HCT116 (cell line): ENCODE measurements around the gene SLC39A5. TPM values are rescaled to one million over a fixed set of nuclear protein-coding genes. Genes with fewer than 3 reads are reported as not detected.

Experiments
- ATAC-seq: fragments of 200-7000 bp; cut with Tn5 transposase; 2 replicates; pipeline ENCODE4 v1.9.1; 2020; ENCODE audit warnings: mild to moderate bottlenecking, moderate library complexity
- BruUV-seq: library from RNA; stranded (reverse); fragments of 400-500 nt; replicated peaks from 2 replicates; lab custom pipeline; 2021; lab: Mats Ljungman, UMichigan
- CTCF ChIA-PET: fragments of 300-600 bp; sonication (Branson Sonifier 250); formaldehyde crosslinking; loops from one replicate; lab custom pipeline; 2021; ENCODE audit warnings: antibody characterized with exemption; lab: Charles Lee
- POLR2A ChIA-PET: fragments of 300-600, 350-600 bp; sonication (Branson Sonifier 250); formaldehyde crosslinking; loops from one replicate; lab custom pipeline; 2021; ENCODE audit warnings: antibody characterized with exemption; lab: Charles Lee
- RAD21 ChIA-PET, 2 experiments: fragments of 300-600 bp; sonication (Branson Sonifier 250); formaldehyde crosslinking; loops; one replicate each; lab custom pipeline; 2023; ENCODE audit warnings: low total read pairs in 2 of 2; ENCODE audit not compliant: uncharacterized antibody in 2 of 2, unreplicated experiment in 2 of 2, low non-redundant PET in 1 of 2; lab: Charles Lee
- DNase-seq: peaks from one replicate; pipeline ENCODE4 v3.0.0-alpha.2; 2010; ENCODE audit warnings: low read depth, low spot score
- H2AFZ ChIP-seq: fragments of 200-600 bp; shearing (Covaris generic), sonication (generic); 2 replicates; pipeline ENCODE4 v1.6.1; 2017; ENCODE audit warnings: low read depth, mixed run types, mixed read lengths, antibody characterized with exemption, low read length; ENCODE audit not compliant: poor library complexity, severe bottlenecking
- H3K27ac ChIP-seq: 2 replicates; pipeline ENCODE4 v1.5.1; 2012; ENCODE audit warnings: low read depth, low read length
- H3K27me3 ChIP-seq: fragments of 200-600 bp; sonication (generic); 2 replicates; pipeline ENCODE4 v1.6.1; 2016; ENCODE audit warnings: mixed run types, low read length, mixed read lengths; ENCODE audit not compliant: insufficient read depth
- H3K36me3 ChIP-seq, 2 experiments: fragments of 200-500 bp in 1 of 2; fragments of 200-600 bp in 1 of 2; sonication (Bioruptor generic) in 1 of 2; sonication (generic) in 1 of 2; 2 replicates each; pipeline versions ENCODE4 v1.5.1 to v1.6.1; 2014 to 2016; ENCODE audit warnings: low read length in 2 of 2, inconsistent platforms in 1 of 2, mixed read lengths in 1 of 2, mixed run types in 1 of 2; ENCODE audit not compliant: insufficient read depth in 2 of 2, control insufficient read depth in 1 of 2
- H3K4me1 ChIP-seq, 2 experiments: fragments of 200-600 bp in 1 of 2; sonication (generic) in 1 of 2; 2 replicates each; pipeline versions ENCODE4 v1.5.1 to v1.6.1; 2012 to 2017; ENCODE audit warnings: low read length in 2 of 2, inconsistent platforms in 1 of 2, mild to moderate bottlenecking in 1 of 2, mixed read lengths in 1 of 2, mixed run types in 1 of 2, moderate library complexity in 1 of 2; ENCODE audit not compliant: insufficient read depth in 2 of 2, control insufficient read depth in 1 of 2
- H3K4me2 ChIP-seq: fragments of 200-600 bp; sonication (generic); 2 replicates; pipeline ENCODE4 v1.6.1; 2017; ENCODE audit warnings: mixed run types, low read length, mixed read lengths
- H3K4me3 ChIP-seq, 2 experiments: fragments of 200-600 bp in 1 of 2; sonication (generic) in 1 of 2; replicated peaks in 1 of 2; 2 replicates each; pipeline ENCODE4 v1.5.1; 2011 to 2016; ENCODE audit warnings: low read length in 2 of 2, control low read depth in 1 of 2, low read depth in 1 of 2, mild to moderate bottlenecking in 1 of 2, mixed read lengths in 1 of 2, mixed run types in 1 of 2
- H3K79me2 ChIP-seq: fragments of 200-600 bp; sonication (generic); 2 replicates; pipeline ENCODE4 v1.6.1; 2017; ENCODE audit warnings: mild to moderate bottlenecking, mixed run types, low read length, moderate library complexity, mixed read lengths; ENCODE audit not compliant: insufficient read depth
- H3K9ac ChIP-seq: fragments of 200-600 bp; sonication (generic); 2 replicates; pipeline ENCODE4 v1.6.1; 2016; ENCODE audit warnings: low read length, mixed read lengths
- H3K9me2 ChIP-seq: fragments of 200-600 bp; sonication (generic), shearing (Covaris generic); 2 replicates; pipeline ENCODE4 v1.6.1; 2017; ENCODE audit warnings: mixed run types, mild to moderate bottlenecking, moderate library complexity; ENCODE audit not compliant: insufficient read depth
- H3K9me3 ChIP-seq, 2 experiments: fragments of 200-500 bp in 1 of 2; fragments of 200-600 bp in 1 of 2; sonication (Bioruptor generic) in 1 of 2; sonication (generic) in 1 of 2; 2 replicates each; pipeline ENCODE4 v1.6.1; 2014 to 2017; ENCODE audit warnings: low read length in 2 of 2, mixed read lengths in 2 of 2, inconsistent platforms in 1 of 2, low read depth in 1 of 2, mild to moderate bottlenecking in 1 of 2, mixed run types in 1 of 2, moderate library complexity in 1 of 2; ENCODE audit not compliant: control insufficient read depth in 1 of 2, insufficient read depth in 1 of 2
- H4K20me1 ChIP-seq: fragments of 200-600 bp; sonication (generic), shearing (Covaris generic); 2 replicates; pipeline ENCODE4 v1.6.1; 2017; ENCODE audit warnings: mixed run types, mild to moderate bottlenecking, moderate library complexity; ENCODE audit not compliant: insufficient read depth
- EZH2phosphoT487 ChIP-seq: fragments of 200-600 bp; IDR thresholded peaks from 2 replicates; pipeline ENCODE4 v1.6.1; 2018; ENCODE audit warnings: antibody characterized with exemption, borderline replicate concordance
- FOSL1 ChIP-seq: IDR thresholded peaks from 2 replicates; pipeline ENCODE4 v1.6.1; 2012; ENCODE audit warnings: low read depth
- JUND ChIP-seq: IDR thresholded peaks from 2 replicates; pipeline ENCODE4 v1.6.1; 2012
- POLR2A ChIP-seq: IDR thresholded peaks from 2 replicates; pipeline ENCODE4 v1.7.0; 2011; ENCODE audit warnings: borderline replicate concordance; ENCODE audit not compliant: insufficient read depth, insufficient read length; ENCODE audit errors: extremely low read depth
- POLR2AphosphoS5 ChIP-seq: IDR thresholded peaks from 2 replicates; pipeline ENCODE4 v1.6.1; 2011; ENCODE audit warnings: mild to moderate bottlenecking, low read depth, low read length, moderate library complexity
- TCF7L2 ChIP-seq: IDR thresholded peaks from 2 replicates; pipeline ENCODE4 v1.7.0; 2011; ENCODE audit warnings: borderline replicate concordance, inconsistent platforms; ENCODE audit not compliant: insufficient read depth, insufficient read length; ENCODE audit errors: extremely low read depth
- intact Hi-C: fragments of 100-400 bp; cut with micrococcal nuclease; formaldehyde crosslinking; loops from 2 replicates; pipeline ENCODE4 v1.10.0; 2022
- total RNA-seq: library from RNA; stranded (reverse); gene quantifications from one replicate; pipeline ENCODE4 v1.2.1, GENCODE V29; 2021; ENCODE audit not compliant: unreplicated experiment
- TF ChIP-seq, protein P1 (sequence below): IDR thresholded peaks from 2 replicates; pipeline ENCODE4 v1.6.1; 2012; ENCODE audit warnings: low read depth
- TF ChIP-seq, protein P2 (sequence below), 3 experiments: fragments of 200-600 bp in 1 of 3; sonication (generic) in 1 of 3; IDR thresholded peaks in 2 of 3; conservative IDR thresholded peaks in 1 of 3; 2 replicates each; pipeline ENCODE4 v1.5.1; 2012 to 2017; ENCODE audit warnings: low read depth in 2 of 3, low read length in 2 of 3, antibody characterized with exemption in 1 of 3, borderline replicate concordance in 1 of 3, control low read depth in 1 of 3, mild to moderate bottlenecking in 1 of 3, mixed read lengths in 1 of 3, mixed run types in 1 of 3, moderate library complexity in 1 of 3; ENCODE audit not compliant: insufficient read depth in 1 of 3

SLC39A5 gene
- total RNA-seq, 1 experiment from 2014 or later: 0.66 TPM

DNA sequence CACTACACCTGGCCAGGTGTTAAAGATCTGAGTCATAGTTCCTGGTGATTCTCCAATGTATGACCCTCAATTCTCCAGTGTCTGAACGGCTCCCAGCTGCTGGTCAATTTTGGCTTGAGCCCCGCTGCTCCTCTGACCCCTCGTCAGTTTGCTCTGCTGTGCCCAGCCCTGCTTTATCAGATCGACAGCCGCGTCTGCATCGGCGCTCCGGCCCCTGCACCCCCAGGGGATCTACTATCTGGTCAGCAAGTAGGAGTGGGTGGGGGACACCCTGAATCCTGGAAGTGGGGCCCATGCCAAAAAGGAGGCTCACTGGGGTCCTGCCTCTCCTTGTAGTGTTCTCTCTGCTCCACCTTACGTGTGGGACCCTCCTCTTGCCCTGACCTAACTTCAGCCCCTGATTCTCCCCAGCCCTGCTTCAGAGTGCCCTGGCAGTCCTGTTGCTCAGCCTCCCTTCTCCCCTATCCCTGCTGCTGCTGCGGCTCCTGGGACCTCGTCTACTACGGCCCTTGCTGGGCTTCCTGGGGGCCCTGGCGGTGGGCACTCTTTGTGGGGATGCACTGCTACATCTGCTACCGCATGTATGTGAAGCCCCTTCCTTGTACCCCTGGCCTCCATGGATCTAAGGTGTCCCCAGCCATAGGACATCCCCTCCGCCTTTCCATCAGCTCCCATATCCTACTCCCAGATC, 5.0 kb downstream of the SLC39A5 start:
- Histone ChIP-seq H3K4me1 (peaks cover 0 to 6% of the 10 kb centered on the region in 2 experiments; a peak in 1 of 4 replicates), H3K27me3 (no peaks in the 10 kb centered on the region), H3K79me2 (no peaks in the 10 kb centered on the region), H3K36me3 (peaks cover 0 to 3% of the 10 kb centered on the region in 2 experiments; a peak in 2 of 4 replicates), H3K27ac (no peak overlapping the region), H4K20me1 (no peaks in the 10 kb centered on the region), H3K9me2 (no peaks in the 10 kb centered on the region), H3K9me3 (no peaks in the 10 kb centered on the region), H3K4me3 (no peak overlapping the region), H3K9ac (no peak overlapping the region), H2AFZ (no peak overlapping the region), H3K4me2 (no peak overlapping the region)
- DNase-seq (no peak), ATAC-seq (no peak)
- ChIA-PET RAD21 (no interaction called here), CTCF (no interaction called here), POLR2A (no interaction called here)
- intact Hi-C loops: no loop called here
- no TSS peak for BruUV-seq
- no peak for TF ChIP-seq EZH2phosphoT487
- TF ChIP-seq, protein P1, sequence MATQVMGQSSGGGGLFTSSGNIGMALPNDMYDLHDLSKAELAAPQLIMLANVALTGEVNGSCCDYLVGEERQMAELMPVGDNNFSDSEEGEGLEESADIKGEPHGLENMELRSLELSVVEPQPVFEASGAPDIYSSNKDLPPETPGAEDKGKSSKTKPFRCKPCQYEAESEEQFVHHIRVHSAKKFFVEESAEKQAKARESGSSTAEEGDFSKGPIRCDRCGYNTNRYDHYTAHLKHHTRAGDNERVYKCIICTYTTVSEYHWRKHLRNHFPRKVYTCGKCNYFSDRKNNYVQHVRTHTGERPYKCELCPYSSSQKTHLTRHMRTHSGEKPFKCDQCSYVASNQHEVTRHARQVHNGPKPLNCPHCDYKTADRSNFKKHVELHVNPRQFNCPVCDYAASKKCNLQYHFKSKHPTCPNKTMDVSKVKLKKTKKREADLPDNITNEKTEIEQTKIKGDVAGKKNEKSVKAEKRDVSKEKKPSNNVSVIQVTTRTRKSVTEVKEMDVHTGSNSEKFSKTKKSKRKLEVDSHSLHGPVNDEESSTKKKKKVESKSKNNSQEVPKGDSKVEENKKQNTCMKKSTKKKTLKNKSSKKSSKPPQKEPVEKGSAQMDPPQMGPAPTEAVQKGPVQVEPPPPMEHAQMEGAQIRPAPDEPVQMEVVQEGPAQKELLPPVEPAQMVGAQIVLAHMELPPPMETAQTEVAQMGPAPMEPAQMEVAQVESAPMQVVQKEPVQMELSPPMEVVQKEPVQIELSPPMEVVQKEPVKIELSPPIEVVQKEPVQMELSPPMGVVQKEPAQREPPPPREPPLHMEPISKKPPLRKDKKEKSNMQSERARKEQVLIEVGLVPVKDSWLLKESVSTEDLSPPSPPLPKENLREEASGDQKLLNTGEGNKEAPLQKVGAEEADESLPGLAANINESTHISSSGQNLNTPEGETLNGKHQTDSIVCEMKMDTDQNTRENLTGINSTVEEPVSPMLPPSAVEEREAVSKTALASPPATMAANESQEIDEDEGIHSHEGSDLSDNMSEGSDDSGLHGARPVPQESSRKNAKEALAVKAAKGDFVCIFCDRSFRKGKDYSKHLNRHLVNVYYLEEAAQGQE: no peak
- no peak for TF ChIP-seq TCF7L2
- no peak for TF ChIP-seq POLR2A
- TF ChIP-seq FOSL1: no peak
- no peak for TF ChIP-seq JUND
- TF ChIP-seq, protein P2, sequence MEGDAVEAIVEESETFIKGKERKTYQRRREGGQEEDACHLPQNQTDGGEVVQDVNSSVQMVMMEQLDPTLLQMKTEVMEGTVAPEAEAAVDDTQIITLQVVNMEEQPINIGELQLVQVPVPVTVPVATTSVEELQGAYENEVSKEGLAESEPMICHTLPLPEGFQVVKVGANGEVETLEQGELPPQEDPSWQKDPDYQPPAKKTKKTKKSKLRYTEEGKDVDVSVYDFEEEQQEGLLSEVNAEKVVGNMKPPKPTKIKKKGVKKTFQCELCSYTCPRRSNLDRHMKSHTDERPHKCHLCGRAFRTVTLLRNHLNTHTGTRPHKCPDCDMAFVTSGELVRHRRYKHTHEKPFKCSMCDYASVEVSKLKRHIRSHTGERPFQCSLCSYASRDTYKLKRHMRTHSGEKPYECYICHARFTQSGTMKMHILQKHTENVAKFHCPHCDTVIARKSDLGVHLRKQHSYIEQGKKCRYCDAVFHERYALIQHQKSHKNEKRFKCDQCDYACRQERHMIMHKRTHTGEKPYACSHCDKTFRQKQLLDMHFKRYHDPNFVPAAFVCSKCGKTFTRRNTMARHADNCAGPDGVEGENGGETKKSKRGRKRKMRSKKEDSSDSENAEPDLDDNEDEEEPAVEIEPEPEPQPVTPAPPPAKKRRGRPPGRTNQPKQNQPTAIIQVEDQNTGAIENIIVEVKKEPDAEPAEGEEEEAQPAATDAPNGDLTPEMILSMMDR (IDR thresholded peaks at IDR 0.05 in 2 of 3, conservative IDR thresholded peaks at IDR 0.05 in 1 of 3; ENCODE audit: borderline replicate concordance in 1 of 3, insufficient read depth in 1 of 3, low read depth in 2 of 3, low read length in 2 of 3): no peak
- TF ChIP-seq POLR2AphosphoS5: no peak
